HFFc6 (cell line): ENCODE measurements around the gene ATP5F1D. TPM values are rescaled to one million over a fixed set of nuclear protein-coding genes. Genes with fewer than 3 reads are reported as not detected.

Source experiments
- DNase-seq: peaks from one replicate; pipeline ENCODE4 v3.0.0-alpha.2; 2018
- H3K27ac Mint-ChIP-seq: 2 replicates; pipeline ENCODE4 v1.8.0; 2020; ENCODE audit warnings: mild to moderate bottlenecking, mixed read lengths
- H3K27me3 Mint-ChIP-seq: 2 replicates; pipeline ENCODE4 v1.8.0; 2021; ENCODE audit warnings: mild to moderate bottlenecking, moderate library complexity, mixed read lengths; ENCODE audit not compliant: insufficient read depth
- H3K36me3 Mint-ChIP-seq: 2 replicates; pipeline ENCODE4 v1.8.0; 2021; ENCODE audit warnings: low read depth, mixed read lengths
- H3K4me1 Mint-ChIP-seq: 2 replicates; pipeline ENCODE4 v1.8.0; 2020; ENCODE audit warnings: low read depth, mixed read lengths
- H3K4me3 Mint-ChIP-seq: 2 replicates; pipeline ENCODE4 v1.8.0; 2020; ENCODE audit warnings: mild to moderate bottlenecking, moderate library complexity, mixed read lengths
- H3K9me3 Mint-ChIP-seq: 2 replicates; pipeline ENCODE4 v1.8.0; 2020; ENCODE audit warnings: mild to moderate bottlenecking, mixed read lengths
- total RNA-seq, 6 experiments: library from RNA; stranded (reverse); fragmentation: NEBNext Ultra II Directional; extraction: Animal tissue kit (Norgen Biotek cat#: 25700); gene quantifications; 2 replicates in 1 of 6; 3 replicates in 5 of 6; pipeline ENCODE4 v1.2.3, GENCODE V29; 2021
- TF ChIP-seq, protein P1 (sequence below): fragments of 200-600 bp; sonication (generic); IDR thresholded peaks from 2 replicates; pipeline ENCODE4 v1.5.0; 2021; ENCODE audit warnings: antibody characterized with exemption, mild to moderate bottlenecking

Gene ATP5F1D
- total RNA-seq, 6 experiments from 2014 or later = 190 to 243 (median 217) TPM

DNA sequence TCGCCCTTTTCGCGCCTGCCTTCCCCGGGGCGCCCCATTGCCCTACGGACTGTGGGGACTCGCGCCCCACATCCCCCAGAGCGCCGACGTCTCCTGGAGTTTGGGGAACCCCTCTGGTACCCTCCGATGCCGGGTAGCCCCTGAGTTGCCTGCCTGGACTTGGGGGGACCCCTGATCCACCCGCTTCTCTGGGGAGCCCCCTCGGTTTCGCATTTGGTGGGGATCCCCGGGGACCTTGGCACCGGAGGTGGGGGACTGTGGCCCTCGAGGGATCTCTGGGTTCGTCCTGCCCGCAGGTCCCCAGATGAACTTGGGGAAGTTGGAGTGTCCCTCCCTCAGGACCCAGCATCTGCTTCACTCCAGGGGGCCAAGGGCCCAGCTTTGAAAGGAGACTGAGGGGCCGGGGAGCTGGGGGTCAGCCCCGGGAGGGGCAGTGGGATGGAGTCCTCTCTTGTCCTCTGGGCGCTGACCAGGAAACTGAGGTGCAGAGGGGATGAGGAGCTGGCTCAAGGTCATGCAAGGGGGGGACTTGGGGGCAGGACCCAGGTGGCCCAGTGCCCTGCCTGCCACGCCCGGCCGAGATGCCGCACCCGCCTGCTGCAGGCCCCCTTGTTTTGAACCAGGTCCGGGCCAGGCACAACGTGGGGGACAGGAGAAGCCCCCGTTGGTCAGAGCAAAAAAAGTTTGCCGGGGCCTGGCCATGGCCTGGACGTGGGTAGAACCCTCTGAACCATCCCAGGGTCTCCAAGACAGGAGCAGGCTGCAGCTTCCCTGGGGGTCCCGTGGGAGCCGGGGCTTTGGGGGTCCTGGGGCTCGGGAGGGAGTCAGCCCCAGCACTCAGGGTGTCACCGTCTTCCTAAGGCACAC lies 45.2 kb downstream of the ATP5F1D start:
- Mint-ChIP-seq H3K27ac (no peak overlapping the region), H3K36me3 (no peaks in the 10 kb centered on the region), H3K4me3 (no peak overlapping the region), H3K9me3 (no peaks in the 10 kb centered on the region), H3K4me1 (no peaks in the 10 kb centered on the region), H3K27me3 (peaks cover 23% of the 10 kb centered on the region)
- no peak for DNase-seq
- TF ChIP-seq, protein P1, sequence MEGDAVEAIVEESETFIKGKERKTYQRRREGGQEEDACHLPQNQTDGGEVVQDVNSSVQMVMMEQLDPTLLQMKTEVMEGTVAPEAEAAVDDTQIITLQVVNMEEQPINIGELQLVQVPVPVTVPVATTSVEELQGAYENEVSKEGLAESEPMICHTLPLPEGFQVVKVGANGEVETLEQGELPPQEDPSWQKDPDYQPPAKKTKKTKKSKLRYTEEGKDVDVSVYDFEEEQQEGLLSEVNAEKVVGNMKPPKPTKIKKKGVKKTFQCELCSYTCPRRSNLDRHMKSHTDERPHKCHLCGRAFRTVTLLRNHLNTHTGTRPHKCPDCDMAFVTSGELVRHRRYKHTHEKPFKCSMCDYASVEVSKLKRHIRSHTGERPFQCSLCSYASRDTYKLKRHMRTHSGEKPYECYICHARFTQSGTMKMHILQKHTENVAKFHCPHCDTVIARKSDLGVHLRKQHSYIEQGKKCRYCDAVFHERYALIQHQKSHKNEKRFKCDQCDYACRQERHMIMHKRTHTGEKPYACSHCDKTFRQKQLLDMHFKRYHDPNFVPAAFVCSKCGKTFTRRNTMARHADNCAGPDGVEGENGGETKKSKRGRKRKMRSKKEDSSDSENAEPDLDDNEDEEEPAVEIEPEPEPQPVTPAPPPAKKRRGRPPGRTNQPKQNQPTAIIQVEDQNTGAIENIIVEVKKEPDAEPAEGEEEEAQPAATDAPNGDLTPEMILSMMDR = no peak

DNA sequence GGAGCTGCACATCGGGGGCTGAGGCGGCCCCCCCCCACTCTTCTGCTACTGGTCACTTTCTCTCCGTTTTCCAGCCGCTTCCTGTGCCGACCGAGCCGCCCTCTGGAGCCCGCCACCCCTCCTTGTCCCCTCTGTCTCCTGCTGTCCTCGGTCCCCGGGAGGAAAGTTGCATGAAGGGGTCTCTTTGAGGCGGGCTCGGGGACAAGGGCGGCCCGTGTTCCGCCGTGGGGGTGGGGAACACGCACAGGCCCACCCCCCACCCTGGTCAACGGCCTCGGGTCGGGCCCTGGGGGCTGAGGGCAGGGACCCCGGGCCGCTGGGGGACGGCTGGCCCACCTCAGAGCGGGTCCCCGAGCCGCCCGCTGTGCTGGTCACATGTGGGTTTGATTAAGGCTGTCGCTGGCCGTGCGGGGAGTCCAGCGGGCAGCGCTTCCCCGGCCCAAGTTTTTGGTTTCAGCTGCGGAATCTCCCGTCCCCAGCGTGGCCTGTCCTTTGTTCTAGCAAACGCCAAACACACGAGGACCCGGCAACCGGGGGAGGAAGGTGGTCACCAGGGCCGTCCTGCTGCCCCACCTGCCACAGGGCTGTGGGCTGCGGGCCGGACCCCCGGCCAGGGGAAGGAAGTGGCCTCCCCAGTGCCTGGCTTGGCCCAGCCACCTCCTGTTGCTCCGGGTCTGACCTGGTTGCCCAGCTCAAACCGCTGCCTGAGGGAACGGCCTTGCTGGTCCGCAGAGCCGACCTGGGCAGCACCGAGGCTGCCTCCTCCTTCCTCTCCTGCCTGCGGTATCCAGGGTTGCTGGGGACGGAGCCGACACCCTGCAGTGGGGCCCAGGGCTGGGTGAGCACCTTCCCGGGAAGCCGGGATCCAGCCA lies 46.0 kb downstream of the ATP5F1D start:
- H3K4me3 Mint-ChIP-seq = no peak overlapping the region
- TF ChIP-seq, protein P1 = no peak

DNA sequence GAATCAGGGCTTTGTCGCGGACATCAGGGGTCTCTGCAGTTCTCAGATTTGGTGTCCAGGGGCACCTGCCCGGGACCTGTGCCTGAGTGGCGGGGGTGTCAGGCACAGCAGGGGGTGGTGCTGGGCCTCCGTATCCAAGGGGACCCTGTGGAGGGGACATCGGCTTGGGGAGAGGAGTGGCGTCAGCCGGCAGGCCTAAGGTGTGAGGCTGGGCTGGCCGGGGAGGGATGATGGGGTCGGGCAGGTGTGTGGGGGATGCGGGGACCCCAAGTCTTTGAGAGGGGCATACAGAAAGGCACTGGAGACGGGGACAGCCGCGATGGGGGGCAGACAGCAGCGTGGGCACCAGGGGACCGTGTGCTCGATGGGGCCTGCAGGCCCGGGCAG lies 46.7 kb downstream of the ATP5F1D start:
- no peaks in the 10 kb centered on the region for H3K9me3 Mint-ChIP-seq
- H3K4me1 Mint-ChIP-seq = no peaks in the 10 kb centered on the region
- no peak for DNase-seq
- H3K36me3 Mint-ChIP-seq = no peaks in the 10 kb centered on the region
- no peak overlapping the region for H3K4me3 Mint-ChIP-seq
- H3K27me3 Mint-ChIP-seq = peaks cover 26% of the 10 kb centered on the region
- TF ChIP-seq, protein P1 = no peak
- no peak overlapping the region for H3K27ac Mint-ChIP-seq

More for the DNA sequence above, 46.0 kb downstream of the ATP5F1D start:
- H3K9me3 Mint-ChIP-seq = no peaks in the 10 kb centered on the region
- H3K36me3 Mint-ChIP-seq = no peaks in the 10 kb centered on the region
- no peak overlapping the region for H3K27ac Mint-ChIP-seq
- H3K27me3 Mint-ChIP-seq = peaks cover 25% of the 10 kb centered on the region
- DNase-seq = no peak
- H3K4me1 Mint-ChIP-seq = no peaks in the 10 kb centered on the region

DNA sequence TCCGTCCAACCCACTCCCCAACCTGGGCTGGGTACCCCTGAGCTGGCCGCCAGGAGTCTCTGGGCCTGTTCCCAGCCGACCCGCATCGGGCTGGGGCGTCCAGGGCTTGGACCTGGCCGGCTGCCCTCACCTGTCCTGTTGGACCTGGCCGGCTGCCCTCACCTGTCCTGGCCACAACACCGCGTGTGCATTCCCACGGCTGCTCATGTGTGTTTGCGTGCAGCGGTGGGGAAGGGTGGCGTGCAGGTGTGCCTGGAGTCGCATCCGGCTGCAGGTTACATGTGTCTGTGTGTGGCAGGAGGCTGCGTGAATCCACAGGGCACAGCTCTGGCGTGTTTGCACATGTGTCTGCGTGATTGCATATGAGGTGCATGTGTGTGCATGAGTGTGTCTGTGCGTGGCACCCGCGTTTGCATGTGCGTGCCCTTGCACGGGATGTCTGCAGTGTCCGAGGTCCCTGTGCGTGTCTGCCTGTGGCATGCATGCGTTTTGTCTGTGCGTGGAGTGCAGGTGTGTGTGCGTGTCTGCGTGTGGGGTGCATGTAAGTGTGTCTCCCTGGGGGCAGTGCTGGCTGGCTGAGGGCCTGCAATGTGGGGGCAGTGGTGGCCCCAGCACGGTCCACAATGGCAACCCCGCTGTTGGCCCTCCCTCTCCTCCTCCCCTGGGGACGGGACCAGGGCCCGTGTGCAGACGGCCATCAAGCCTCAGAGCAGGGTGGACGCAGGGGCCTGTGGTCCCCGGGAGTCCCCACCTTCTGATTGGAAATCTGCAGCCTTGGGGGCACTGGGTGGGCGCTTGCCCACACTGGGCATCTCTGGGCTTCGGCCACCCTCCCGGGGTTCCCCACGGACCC lies 47.5 kb downstream of the ATP5F1D start:
- DNase-seq = no peak
- Mint-ChIP-seq H3K4me3 (no peak overlapping the region), H3K4me1 (no peaks in the 10 kb centered on the region), H3K27ac (no peak overlapping the region), H3K27me3 (peaks cover 26% of the 10 kb centered on the region), H3K9me3 (no peaks in the 10 kb centered on the region), H3K36me3 (no peaks in the 10 kb centered on the region)
- TF ChIP-seq, protein P1 = no peak

DNA sequence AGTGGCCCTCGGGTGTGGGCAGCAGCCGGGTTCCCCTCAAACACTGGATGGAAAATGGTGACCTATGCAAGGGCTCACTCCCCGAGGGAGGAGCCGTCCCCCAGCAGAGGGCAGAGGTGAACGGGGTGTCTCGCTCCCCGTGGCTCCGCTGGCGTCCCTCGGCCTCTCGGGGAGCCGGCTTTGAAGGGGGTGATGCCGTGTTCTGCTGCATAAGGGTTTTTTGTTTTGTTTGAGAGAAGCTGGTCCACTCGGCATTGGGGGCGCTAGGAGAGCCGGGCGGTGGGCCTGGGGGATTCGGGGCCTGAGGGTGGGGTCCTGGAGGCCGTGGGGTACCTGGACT lies 48.1 kb downstream of the ATP5F1D start:
- Mint-ChIP-seq H3K9me3 (no peaks in the 10 kb centered on the region), H3K4me1 (no peaks in the 10 kb centered on the region), H3K36me3 (no peaks in the 10 kb centered on the region), H3K4me3 (no peak overlapping the region), H3K27ac (no peak overlapping the region), H3K27me3 (peaks cover 21% of the 10 kb centered on the region)
- TF ChIP-seq, protein P1 = no peak
- no peak for DNase-seq
